Osteoblast (primary cell): ENCODE measurements around the gene CD8A. TPM values are rescaled to one million over a fixed set of nuclear protein-coding genes. Genes with fewer than 3 reads are reported as not detected.

ENCODE experiments used
- DNase-seq: peaks from one replicate; pipeline ENCODE4 v3.0.0; 2011; ENCODE audit warnings: low spot score, mixed read lengths; ENCODE audit not compliant: insufficient read length; ENCODE audit errors: missing footprints
- H2AFZ ChIP-seq: 2 replicates; pipeline ENCODE4 v1.6.0; 2011; ENCODE audit warnings: mild to moderate bottlenecking, low read length
- H3K27ac ChIP-seq: 2 replicates; pipeline ENCODE4 v1.5.1; 2011; ENCODE audit warnings: mild to moderate bottlenecking, low read depth, low read length, moderate library complexity
- H3K27me3 ChIP-seq: 2 replicates; pipeline ENCODE4 v1.6.0; 2012; ENCODE audit warnings: mild to moderate bottlenecking, control low read depth, inconsistent platforms, low read length, moderate library complexity; ENCODE audit not compliant: insufficient read depth
- H3K36me3 ChIP-seq: 2 replicates; pipeline ENCODE4 v1.5.1; 2011; ENCODE audit warnings: mild to moderate bottlenecking, low read length, control low read depth, moderate library complexity; ENCODE audit not compliant: insufficient read depth
- H3K4me1 ChIP-seq: 2 replicates; pipeline ENCODE4 v1.5.1; 2011; ENCODE audit warnings: mild to moderate bottlenecking, low read length, control low read depth, moderate library complexity; ENCODE audit not compliant: insufficient read depth
- H3K4me2 ChIP-seq: 2 replicates; pipeline ENCODE4 v1.6.0; 2011; ENCODE audit warnings: mild to moderate bottlenecking, low read length; ENCODE audit not compliant: insufficient read depth
- H3K4me3 ChIP-seq: fragments of 200-600 bp; sonication (generic); 3 replicates; pipeline ENCODE4 v1.5.1; 2012; ENCODE audit warnings: mild to moderate bottlenecking, low read length, inconsistent platforms; ENCODE audit not compliant: insufficient read depth
- H3K79me2 ChIP-seq: 2 replicates; pipeline ENCODE4 v1.6.0; 2012; ENCODE audit warnings: mild to moderate bottlenecking, low read length, control low read depth, inconsistent platforms; ENCODE audit not compliant: insufficient read depth
- H3K9me3 ChIP-seq: 2 replicates; pipeline ENCODE4 v1.5.1; 2011; ENCODE audit warnings: low read depth, low read length, control low read depth
- H4K20me1 ChIP-seq: 2 replicates; pipeline ENCODE4 v1.6.0; 2012; ENCODE audit warnings: mild to moderate bottlenecking, low read length, control low read depth; ENCODE audit not compliant: insufficient read depth
- total RNA-seq: library from RNA; depleted of rRNA; stranded (reverse); fragments of >200 nt; gene quantifications from 2 replicates; pipeline ENCODE4 v1.2.3, GENCODE V29; 2012
- TF ChIP-seq, protein P1 (sequence below): IDR thresholded peaks from 2 replicates; pipeline ENCODE4 v1.5.1; 2011; ENCODE audit warnings: mild to moderate bottlenecking, low read depth, low read length, moderate library complexity; ENCODE audit errors: extremely low read depth

CD8A gene
- total RNA-seq, 1 donor = not detected

DNA sequence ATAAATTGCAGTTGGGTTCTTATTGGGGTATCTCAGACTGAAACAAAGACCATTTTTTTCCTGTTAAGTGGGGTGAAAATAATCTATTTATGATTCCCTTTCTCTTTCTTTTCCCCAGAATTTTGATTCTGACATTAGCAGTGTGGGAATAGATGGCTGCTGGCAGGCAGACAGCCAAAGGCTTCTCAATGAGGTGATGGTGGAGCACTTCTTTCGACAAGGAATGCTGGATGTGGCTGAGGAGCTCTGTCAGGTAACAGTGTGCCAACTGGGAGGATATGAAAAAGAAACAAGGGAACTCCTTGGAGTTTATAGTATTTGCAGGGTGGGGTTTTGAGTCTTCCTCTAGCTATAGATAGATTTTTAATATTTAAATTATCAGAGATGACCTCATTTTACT is 38.9 kb downstream of the CD8A start:
- no peak overlapping the region for H3K4me2 ChIP-seq
- no peaks in the 10 kb centered on the region for H3K27me3 ChIP-seq
- peaks cover 8% of the 10 kb centered on the region for H3K36me3 ChIP-seq
- H4K20me1 ChIP-seq = peaks cover 2% of the 10 kb centered on the region
- peaks cover 16% of the 10 kb centered on the region for H3K4me1 ChIP-seq
- H3K27ac ChIP-seq = no peak overlapping the region
- H2AFZ ChIP-seq = no peak overlapping the region
- peaks cover 3% of the 10 kb centered on the region for H3K9me3 ChIP-seq
- H3K79me2 ChIP-seq = peaks cover 21% of the 10 kb centered on the region
- no peak overlapping the region for H3K4me3 ChIP-seq
- DNase-seq = no peak
- TF ChIP-seq, protein P1, sequence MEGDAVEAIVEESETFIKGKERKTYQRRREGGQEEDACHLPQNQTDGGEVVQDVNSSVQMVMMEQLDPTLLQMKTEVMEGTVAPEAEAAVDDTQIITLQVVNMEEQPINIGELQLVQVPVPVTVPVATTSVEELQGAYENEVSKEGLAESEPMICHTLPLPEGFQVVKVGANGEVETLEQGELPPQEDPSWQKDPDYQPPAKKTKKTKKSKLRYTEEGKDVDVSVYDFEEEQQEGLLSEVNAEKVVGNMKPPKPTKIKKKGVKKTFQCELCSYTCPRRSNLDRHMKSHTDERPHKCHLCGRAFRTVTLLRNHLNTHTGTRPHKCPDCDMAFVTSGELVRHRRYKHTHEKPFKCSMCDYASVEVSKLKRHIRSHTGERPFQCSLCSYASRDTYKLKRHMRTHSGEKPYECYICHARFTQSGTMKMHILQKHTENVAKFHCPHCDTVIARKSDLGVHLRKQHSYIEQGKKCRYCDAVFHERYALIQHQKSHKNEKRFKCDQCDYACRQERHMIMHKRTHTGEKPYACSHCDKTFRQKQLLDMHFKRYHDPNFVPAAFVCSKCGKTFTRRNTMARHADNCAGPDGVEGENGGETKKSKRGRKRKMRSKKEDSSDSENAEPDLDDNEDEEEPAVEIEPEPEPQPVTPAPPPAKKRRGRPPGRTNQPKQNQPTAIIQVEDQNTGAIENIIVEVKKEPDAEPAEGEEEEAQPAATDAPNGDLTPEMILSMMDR = no peak

GRCh38 chr2:86750240-86750839 is 40.4 kb downstream of the CD8A start:
- peaks cover 16% of the 10 kb centered on the region for H3K4me1 ChIP-seq
- TF ChIP-seq, protein P1 = no peak
- H3K27ac ChIP-seq = no peak overlapping the region
- H3K79me2 ChIP-seq = peaks cover 23% of the 10 kb centered on the region
- DNase-seq = no peak
- H3K36me3 ChIP-seq = peaks cover 4% of the 10 kb centered on the region
- no peak overlapping the region for H3K4me2 ChIP-seq
- peaks cover 5% of the 10 kb centered on the region for H4K20me1 ChIP-seq
- H3K27me3 ChIP-seq = no peaks in the 10 kb centered on the region
- no peak overlapping the region for H2AFZ ChIP-seq
- H3K9me3 ChIP-seq = peaks cover 3% of the 10 kb centered on the region
- no peak overlapping the region for H3K4me3 ChIP-seq

GRCh38 chr2:86747711-86748639 is 42.7 kb downstream of the CD8A start:
- Histone ChIP-seq H3K4me3 (no peak overlapping the region), H3K36me3 (no peaks in the 10 kb centered on the region), H3K4me1 (peaks cover 1% of the 10 kb centered on the region), H3K27ac (no peak overlapping the region), H3K79me2 (peaks cover 24% of the 10 kb centered on the region), H3K27me3 (no peaks in the 10 kb centered on the region), H3K4me2 (no peak overlapping the region), H4K20me1 (peaks cover 4% of the 10 kb centered on the region), H2AFZ (no peak overlapping the region), H3K9me3 (peaks cover 3% of the 10 kb centered on the region)
- TF ChIP-seq, protein P1 = no peak
- no peak for DNase-seq

GRCh38 chr2:86746939-86747338 is 43.8 kb downstream of the CD8A start:
- Histone ChIP-seq H3K27me3 (no peaks in the 10 kb centered on the region), H3K4me3 (no peak overlapping the region), H3K79me2 (peaks cover 24% of the 10 kb centered on the region), H2AFZ (no peak overlapping the region), H3K9me3 (peaks cover 3% of the 10 kb centered on the region), H4K20me1 (peaks cover 4% of the 10 kb centered on the region), H3K4me1 (no peaks in the 10 kb centered on the region), H3K4me2 (no peak overlapping the region), H3K36me3 (no peaks in the 10 kb centered on the region), H3K27ac (no peak overlapping the region)
- DNase-seq = no peak
- TF ChIP-seq, protein P1 = no peak
